Endothelial cell (in vitro differentiated cells): Measurements from ENCODE around the gene ING4. TPM values are rescaled to one million over a fixed set of nuclear protein-coding genes. Genes with fewer than 3 reads are reported as not detected.

Experiments
- DNase-seq: peaks from one replicate; pipeline ENCODE4 v3.0.0; 2021; ENCODE audit warnings: low spot score
- H3K27ac Mint-ChIP-seq: one replicate; pipeline ENCODE4 v1.8.0; 2021; ENCODE audit warnings: mixed read lengths, inconsistent platforms; ENCODE audit not compliant: unreplicated experiment
- H3K27me3 Mint-ChIP-seq: one replicate; pipeline ENCODE4 v1.8.0; 2021; ENCODE audit warnings: mild to moderate bottlenecking, moderate library complexity, mixed read lengths, inconsistent platforms; ENCODE audit not compliant: unreplicated experiment
- H3K36me3 Mint-ChIP-seq: one replicate; pipeline ENCODE4 v1.8.0; 2021; ENCODE audit warnings: mild to moderate bottlenecking, low read depth, mixed read lengths, inconsistent platforms; ENCODE audit not compliant: unreplicated experiment
- H3K4me1 Mint-ChIP-seq: one replicate; pipeline ENCODE4 v1.8.0; 2021; ENCODE audit warnings: mild to moderate bottlenecking, mixed read lengths, inconsistent platforms; ENCODE audit not compliant: unreplicated experiment
- H3K4me3 Mint-ChIP-seq: one replicate; pipeline ENCODE4 v1.8.0; 2021; ENCODE audit warnings: mild to moderate bottlenecking, mixed read lengths, inconsistent platforms; ENCODE audit not compliant: unreplicated experiment
- H3K9me3 Mint-ChIP-seq: one replicate; pipeline ENCODE4 v1.8.0; 2021; ENCODE audit warnings: mixed read lengths, inconsistent platforms; ENCODE audit not compliant: unreplicated experiment
- total RNA-seq: library from RNA; stranded (reverse); fragmentation: NEBNext Ultra II Directional; extraction: Animal tissue kit (Norgen Biotek cat#: 25700); gene quantifications from one replicate; pipeline ENCODE4 v1.2.1, GENCODE V29; 2021; ENCODE audit not compliant: unreplicated experiment
- TF ChIP-seq, protein P1 (sequence below): fragments of 200-600 bp; sonication (generic); IDR thresholded peaks from one replicate; pipeline ENCODE4 v1.5.0; 2021; ENCODE audit warnings: antibody characterized with exemption; ENCODE audit not compliant: unreplicated experiment

ING4 gene
- total RNA-seq, 1 donor from 2014 or later, result 41.3 TPM

DNA sequence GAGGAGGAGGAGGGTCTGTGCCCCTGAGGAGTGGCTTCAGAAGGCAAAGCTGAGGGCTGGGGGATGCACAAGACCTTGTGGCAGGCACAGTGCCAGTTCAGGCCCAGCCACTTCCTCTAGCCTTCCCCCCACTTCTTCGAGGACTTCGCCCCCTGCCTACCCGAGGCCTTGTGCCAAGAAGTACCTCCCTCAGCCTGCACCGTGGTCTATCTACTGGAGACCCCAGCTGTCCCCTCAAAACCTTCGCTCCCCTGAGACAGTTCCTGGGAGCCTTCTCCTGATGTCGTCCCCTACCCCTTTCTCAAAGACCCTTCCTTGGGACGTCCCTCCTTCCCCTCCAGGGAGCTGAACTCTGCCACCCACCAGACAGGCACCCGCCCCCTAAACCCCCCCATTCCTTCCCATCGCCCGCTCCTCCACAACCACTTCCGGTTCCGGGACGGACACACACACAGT is 25.7 kb upstream of the ING4 start:
- H3K9me3 Mint-ChIP-seq, result no peaks in the 10 kb centered on the region
- TF ChIP-seq, protein P1, sequence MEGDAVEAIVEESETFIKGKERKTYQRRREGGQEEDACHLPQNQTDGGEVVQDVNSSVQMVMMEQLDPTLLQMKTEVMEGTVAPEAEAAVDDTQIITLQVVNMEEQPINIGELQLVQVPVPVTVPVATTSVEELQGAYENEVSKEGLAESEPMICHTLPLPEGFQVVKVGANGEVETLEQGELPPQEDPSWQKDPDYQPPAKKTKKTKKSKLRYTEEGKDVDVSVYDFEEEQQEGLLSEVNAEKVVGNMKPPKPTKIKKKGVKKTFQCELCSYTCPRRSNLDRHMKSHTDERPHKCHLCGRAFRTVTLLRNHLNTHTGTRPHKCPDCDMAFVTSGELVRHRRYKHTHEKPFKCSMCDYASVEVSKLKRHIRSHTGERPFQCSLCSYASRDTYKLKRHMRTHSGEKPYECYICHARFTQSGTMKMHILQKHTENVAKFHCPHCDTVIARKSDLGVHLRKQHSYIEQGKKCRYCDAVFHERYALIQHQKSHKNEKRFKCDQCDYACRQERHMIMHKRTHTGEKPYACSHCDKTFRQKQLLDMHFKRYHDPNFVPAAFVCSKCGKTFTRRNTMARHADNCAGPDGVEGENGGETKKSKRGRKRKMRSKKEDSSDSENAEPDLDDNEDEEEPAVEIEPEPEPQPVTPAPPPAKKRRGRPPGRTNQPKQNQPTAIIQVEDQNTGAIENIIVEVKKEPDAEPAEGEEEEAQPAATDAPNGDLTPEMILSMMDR, result no peak
- H3K27ac Mint-ChIP-seq, result peak overlapping the region; percentile 99
- H3K27me3 Mint-ChIP-seq, result peaks cover 15% of the 10 kb centered on the region
- peaks cover 20% of the 10 kb centered on the region for H3K36me3 Mint-ChIP-seq
- peak overlapping the region; percentile 98 for H3K4me3 Mint-ChIP-seq
- peaks cover 54% of the 10 kb centered on the region for H3K4me1 Mint-ChIP-seq
- peak; percentile 28 for DNase-seq

DNA sequence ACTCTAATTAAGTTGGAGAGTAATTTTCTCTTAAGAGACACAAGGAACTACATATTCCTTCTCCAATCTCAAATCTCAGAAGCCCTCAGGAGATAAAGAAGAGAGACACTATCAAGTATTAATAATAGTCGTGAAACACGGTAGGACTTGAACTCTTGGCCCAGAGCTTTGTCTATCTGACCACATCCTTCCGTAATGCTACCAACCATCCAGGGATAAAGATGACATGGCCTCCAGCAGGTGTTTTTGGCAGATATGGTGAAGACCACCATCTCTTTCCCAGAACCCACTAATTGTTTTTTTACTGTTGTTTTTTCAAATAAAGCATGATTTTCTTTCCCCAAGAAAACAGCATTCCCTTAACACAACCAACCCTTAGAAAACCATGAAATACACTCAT is 22.9 kb upstream of the ING4 start:
- Mint-ChIP-seq H3K4me3 (no peak overlapping the region), H3K9me3 (no peaks in the 10 kb centered on the region), H3K36me3 (peaks cover 9% of the 10 kb centered on the region), H3K4me1 (peaks cover 41% of the 10 kb centered on the region), H3K27ac (no peak overlapping the region), H3K27me3 (peaks cover 12% of the 10 kb centered on the region)
- DNase-seq, result no peak
- TF ChIP-seq, protein P1, result no peak

DNA sequence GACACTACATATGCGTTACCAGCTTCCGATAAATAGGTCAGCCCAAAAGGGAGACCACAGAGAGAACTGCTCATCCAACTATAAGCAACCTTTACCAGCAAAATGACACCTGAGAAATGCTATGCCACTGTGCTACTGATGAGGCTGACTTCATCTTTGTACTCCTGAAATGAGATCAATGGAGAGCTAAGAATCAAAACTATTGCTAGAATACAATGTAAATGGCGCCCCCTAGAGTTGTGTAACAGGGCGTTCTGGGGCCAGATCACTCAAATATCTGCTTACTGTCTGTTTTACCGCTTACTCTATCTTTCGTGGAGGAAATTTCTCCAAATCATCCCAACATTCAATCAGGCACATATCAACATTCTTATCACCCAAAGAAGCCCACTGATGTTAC is 21.7 kb upstream of the ING4 start:
- peaks cover 5% of the 10 kb centered on the region for H3K36me3 Mint-ChIP-seq
- H3K27me3 Mint-ChIP-seq, result peaks cover 8% of the 10 kb centered on the region
- TF ChIP-seq, protein P1, result peak; percentile 66
- H3K4me1 Mint-ChIP-seq, result peaks cover 33% of the 10 kb centered on the region
- no peak overlapping the region for H3K27ac Mint-ChIP-seq
- peak; percentile 40 for DNase-seq
- H3K4me3 Mint-ChIP-seq, result no peak overlapping the region
- H3K9me3 Mint-ChIP-seq, result no peaks in the 10 kb centered on the region

DNA sequence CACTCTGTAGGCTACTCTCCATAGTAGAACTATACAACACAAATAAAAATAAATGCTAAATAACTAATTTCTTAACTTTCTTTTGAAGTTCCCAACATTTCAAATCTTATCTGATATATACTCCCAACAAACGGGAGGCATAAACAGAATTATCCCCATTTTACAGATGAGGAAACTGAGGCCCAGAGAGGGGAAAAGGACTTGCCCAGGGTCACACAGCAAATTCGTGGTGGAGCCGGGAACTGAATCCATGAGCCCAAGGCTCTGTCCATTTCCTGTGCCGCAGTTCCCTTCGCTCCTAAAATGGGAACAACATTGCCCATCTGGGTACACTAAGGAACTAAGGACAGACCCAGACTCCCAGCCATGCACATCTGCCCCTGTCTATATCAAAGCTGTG is 14.0 kb upstream of the ING4 start:
- H3K36me3 Mint-ChIP-seq, result peaks cover 53% of the 10 kb centered on the region
- DNase-seq, result no peak
- H3K9me3 Mint-ChIP-seq, result no peaks in the 10 kb centered on the region
- no peak overlapping the region for H3K27ac Mint-ChIP-seq
- H3K27me3 Mint-ChIP-seq, result peaks cover 2% of the 10 kb centered on the region
- TF ChIP-seq, protein P1, result no peak
- no peak overlapping the region for H3K4me3 Mint-ChIP-seq
- H3K4me1 Mint-ChIP-seq, result no peaks in the 10 kb centered on the region

DNA sequence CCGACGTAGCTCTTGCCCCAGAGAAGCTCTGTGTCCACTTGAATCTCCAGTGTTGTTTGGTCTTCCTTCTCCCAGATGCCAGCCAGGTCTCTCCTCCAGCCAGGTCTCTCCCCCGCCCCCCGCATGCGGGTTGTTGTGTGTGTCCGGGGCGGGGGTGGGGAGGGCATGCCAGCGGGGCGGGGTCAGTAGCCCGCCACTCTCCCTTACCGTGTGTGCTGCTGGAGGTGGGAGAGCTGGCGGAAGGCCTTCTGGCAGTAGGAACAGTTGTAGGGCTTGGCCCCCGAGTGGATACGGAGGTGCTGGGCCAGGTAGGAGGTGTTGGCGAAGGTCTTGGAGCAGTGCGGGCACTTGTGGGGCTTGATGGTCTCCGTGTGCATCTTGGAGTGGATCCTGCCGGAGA is 9.2 kb upstream of the ING4 start:
- H3K36me3 Mint-ChIP-seq, result peaks cover 64% of the 10 kb centered on the region
- no peak overlapping the region for H3K4me3 Mint-ChIP-seq
- H3K27me3 Mint-ChIP-seq, result no peaks in the 10 kb centered on the region

More for the DNA sequence above, 9.2 kb upstream of the ING4 start:
- TF ChIP-seq, protein P1, result no peak
- DNase-seq, result no peak
- H3K27ac Mint-ChIP-seq, result no peak overlapping the region
- H3K9me3 Mint-ChIP-seq, result no peaks in the 10 kb centered on the region
- no peaks in the 10 kb centered on the region for H3K4me1 Mint-ChIP-seq
